ENCODE results near the gene FNDC3B.

DNA sequence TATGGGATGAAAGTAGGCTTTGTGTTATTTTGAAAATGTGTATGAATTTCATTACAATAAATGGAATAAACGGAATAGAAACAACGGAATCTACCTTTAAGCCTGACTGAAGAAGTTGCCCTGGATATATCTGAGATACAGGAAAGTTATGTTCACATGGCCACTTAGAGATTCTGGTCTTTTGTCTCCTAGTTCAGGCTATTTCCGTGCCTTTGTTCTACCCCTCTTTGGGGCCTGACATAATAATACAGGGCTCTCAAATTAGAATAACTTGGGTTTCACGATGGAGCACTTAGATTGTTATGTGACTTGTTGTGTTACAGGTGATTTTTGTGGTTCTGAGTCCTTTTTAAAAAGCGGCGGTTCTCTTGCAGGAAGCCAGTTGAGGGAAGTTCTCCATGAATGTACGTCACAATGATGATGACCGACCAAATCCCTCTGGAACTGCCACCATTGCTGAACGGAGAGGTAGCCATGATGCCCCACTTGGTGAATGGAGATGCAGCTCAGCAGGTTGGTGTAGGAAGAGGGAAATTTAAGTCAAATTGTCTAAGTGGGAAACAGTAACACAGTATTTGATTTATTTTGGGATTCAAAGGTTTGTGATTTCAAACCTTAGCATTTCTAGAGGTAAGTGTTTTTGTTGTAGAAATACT lies 72.8 kb downstream of the FNDC3B start:
- TF ChIP-seq, protein P1, sequence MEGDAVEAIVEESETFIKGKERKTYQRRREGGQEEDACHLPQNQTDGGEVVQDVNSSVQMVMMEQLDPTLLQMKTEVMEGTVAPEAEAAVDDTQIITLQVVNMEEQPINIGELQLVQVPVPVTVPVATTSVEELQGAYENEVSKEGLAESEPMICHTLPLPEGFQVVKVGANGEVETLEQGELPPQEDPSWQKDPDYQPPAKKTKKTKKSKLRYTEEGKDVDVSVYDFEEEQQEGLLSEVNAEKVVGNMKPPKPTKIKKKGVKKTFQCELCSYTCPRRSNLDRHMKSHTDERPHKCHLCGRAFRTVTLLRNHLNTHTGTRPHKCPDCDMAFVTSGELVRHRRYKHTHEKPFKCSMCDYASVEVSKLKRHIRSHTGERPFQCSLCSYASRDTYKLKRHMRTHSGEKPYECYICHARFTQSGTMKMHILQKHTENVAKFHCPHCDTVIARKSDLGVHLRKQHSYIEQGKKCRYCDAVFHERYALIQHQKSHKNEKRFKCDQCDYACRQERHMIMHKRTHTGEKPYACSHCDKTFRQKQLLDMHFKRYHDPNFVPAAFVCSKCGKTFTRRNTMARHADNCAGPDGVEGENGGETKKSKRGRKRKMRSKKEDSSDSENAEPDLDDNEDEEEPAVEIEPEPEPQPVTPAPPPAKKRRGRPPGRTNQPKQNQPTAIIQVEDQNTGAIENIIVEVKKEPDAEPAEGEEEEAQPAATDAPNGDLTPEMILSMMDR (conservative IDR thresholded peaks at IDR 0.05; ENCODE audit: low read depth, low read length): no peak
- no peak for TF ChIP-seq EZH2phosphoT487 (IDR thresholded peaks at IDR 0.05; ENCODE audit: borderline replicate concordance, low read length)
